Measurements from ENCODE around the gene RAB11FIP2. TPM values are rescaled to one million over a fixed set of nuclear protein-coding genes. Genes with fewer than 3 reads are reported as not detected.
"Not testable (repeated sequence)": the region's sequence is repeated elsewhere in the genome, so short reads cannot be mapped to it uniquely, and the experiment has no call there.

RAB11FIP2 gene
- 8.5 TPM for polyA plus RNA-seq (2013, experiment 1 of 2)
- polyA plus RNA-seq (2013, experiment 2 of 2): 11.8 TPM

DNA sequence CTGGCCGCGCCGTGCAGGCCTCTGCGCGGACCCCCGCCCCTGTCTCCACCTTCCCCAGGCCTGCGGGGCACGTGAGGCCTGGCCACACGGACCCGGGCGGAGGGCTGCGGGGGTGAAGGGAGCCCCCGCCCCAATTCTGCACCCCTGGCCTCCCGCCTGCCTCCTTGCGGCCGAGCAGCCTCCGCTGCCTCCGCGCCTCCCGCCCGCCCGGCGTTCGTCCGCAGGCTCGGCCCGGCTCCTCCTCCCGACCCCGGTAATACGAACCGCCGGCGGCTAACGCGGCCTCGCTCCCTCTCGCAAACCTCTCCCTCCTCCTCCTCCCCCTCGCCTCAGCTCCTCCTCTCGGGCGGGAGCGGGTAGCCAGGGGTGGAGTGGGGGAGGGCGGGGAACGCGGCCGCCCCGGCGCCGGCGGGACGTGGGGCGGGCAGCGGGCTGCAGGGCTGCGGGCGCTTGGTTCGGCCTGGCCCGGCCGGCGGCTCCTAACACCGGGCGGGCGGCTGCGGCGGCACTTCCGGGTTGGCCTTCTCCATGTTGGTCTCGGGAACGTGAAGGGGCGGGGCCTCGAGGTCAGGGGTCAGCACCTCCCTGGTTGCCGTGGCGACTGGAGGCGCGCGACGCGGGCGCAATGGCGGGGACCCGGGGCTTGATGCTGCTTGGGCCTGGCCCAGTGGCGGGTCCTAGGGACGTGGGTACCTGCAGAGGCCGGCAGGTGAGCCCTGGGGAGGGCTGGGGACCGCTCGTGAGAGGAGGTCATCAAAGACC lies at the start of gene RAB11FIP2:
TSS of gene RAB11FIP2 (minus strand) at position 547 of the 762 bp plus-strand sequence. CDS start 778 bp downstream, outside the sequence.
- H3K4me1 ChIP-seq (ENCODE audit: control insufficient read depth, insufficient read depth, low read length, poor library complexity, severe bottlenecking): no peaks in the 10 kb centered on the region
- H3K36me3 ChIP-seq (ENCODE audit: control insufficient read depth, insufficient read depth, low read length): no peaks in the 10 kb centered on the region
- 0% methylated on average over 42 to 51 of the region's 83 CpGs for WGBS, 2 experiments (ENCODE audit: insufficient coverage in 2 of 2)
- no peaks in the 10 kb centered on the region for H3K9me3 ChIP-seq (ENCODE audit: control insufficient read depth, low read length)
- H3K4me3 ChIP-seq (ENCODE audit: extremely low read depth, insufficient read depth, low read length, poor library complexity, severe bottlenecking): peak within 1 kb of the TSS; percentile 66
- H3K27ac ChIP-seq (ENCODE audit: low read depth, low read length, severe bottlenecking): peak within 1 kb of the TSS; percentile 94

GRCh38 chr10:118096022-118096421 lies 49.3 kb upstream of the RAB11FIP2 start:
- no CpG with 5 or more reads among the region's 1 CpG for WGBS, 2 experiments (ENCODE audit: insufficient coverage in 2 of 2)
- Histone ChIP-seq H3K4me1 (ENCODE audit: control insufficient read depth, insufficient read depth, low read length, poor library complexity, severe bottlenecking) (no peaks in the 10 kb centered on the region), H3K9me3 (ENCODE audit: control insufficient read depth, low read length) (no peaks in the 10 kb centered on the region), H3K4me3 (ENCODE audit: extremely low read depth, insufficient read depth, low read length, poor library complexity, severe bottlenecking) (no peak overlapping the region), H3K36me3 (ENCODE audit: control insufficient read depth, insufficient read depth, low read length) (no peaks in the 10 kb centered on the region), H3K27ac (ENCODE audit: low read depth, low read length, severe bottlenecking) (no peak overlapping the region)

DNA sequence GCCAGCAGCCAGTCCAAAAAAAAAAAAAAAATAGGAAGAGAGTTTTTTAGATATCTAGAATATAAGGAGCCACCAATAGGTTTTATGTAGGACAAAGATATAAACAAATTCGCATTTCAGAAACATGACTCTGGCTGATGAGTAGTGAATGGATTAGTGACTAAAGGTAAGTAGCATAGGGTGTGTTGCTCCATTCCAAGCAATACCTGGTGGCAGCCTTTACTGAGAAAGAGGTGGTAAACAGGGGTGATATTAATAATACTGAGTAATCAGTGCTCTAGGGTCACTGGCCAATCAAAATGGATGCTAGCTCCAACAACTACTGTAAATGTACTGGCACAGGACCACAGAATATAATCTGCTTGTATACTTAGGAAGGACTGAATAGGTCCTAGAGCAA lies 45.5 kb upstream of the RAB11FIP2 start:
- H3K9me3 ChIP-seq (ENCODE audit: control insufficient read depth, low read length): no peaks in the 10 kb centered on the region
- no peak overlapping the region for H3K4me3 ChIP-seq (ENCODE audit: extremely low read depth, insufficient read depth, low read length, poor library complexity, severe bottlenecking)
- no peak overlapping the region for H3K27ac ChIP-seq (ENCODE audit: low read depth, low read length, severe bottlenecking)
- WGBS, 2 experiments (ENCODE audit: insufficient coverage in 2 of 2): 100% methylated on average over 1 of the region's 1 CpG
- H3K4me1 ChIP-seq (ENCODE audit: control insufficient read depth, insufficient read depth, low read length, poor library complexity, severe bottlenecking): no peaks in the 10 kb centered on the region
- H3K36me3 ChIP-seq (ENCODE audit: control insufficient read depth, insufficient read depth, low read length): no peaks in the 10 kb centered on the region

DNA sequence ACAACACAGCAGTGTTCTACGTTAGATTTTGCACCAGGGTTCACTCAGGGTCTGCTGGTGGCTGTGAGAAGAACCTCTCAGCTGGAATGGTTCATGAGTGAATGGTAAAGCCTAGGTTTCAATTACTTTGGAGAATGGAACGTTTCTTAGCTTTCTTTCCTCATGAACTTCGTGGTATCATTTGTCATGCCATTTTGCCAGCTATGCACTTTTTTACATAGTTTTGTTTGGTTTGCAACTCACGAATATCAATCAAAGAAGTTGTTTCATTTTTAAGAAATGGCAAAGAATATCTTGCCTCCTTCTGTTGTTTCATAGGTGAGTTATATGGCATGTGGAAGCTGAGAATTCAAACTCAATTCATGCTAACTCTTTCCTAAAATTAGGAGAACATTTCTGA lies 34.1 kb upstream of the RAB11FIP2 start:
- Histone ChIP-seq H3K27ac (ENCODE audit: low read depth, low read length, severe bottlenecking) (no peak overlapping the region), H3K36me3 (ENCODE audit: control insufficient read depth, insufficient read depth, low read length) (no peaks in the 10 kb centered on the region), H3K4me3 (ENCODE audit: extremely low read depth, insufficient read depth, low read length, poor library complexity, severe bottlenecking) (no peak overlapping the region), H3K9me3 (ENCODE audit: control insufficient read depth, low read length) (no peaks in the 10 kb centered on the region), H3K4me1 (ENCODE audit: control insufficient read depth, insufficient read depth, low read length, poor library complexity, severe bottlenecking) (no peaks in the 10 kb centered on the region)
- 85 to 86% methylated on average over 3 to 4 of the region's 4 CpGs for WGBS, 2 experiments (ENCODE audit: insufficient coverage in 2 of 2)

DNA sequence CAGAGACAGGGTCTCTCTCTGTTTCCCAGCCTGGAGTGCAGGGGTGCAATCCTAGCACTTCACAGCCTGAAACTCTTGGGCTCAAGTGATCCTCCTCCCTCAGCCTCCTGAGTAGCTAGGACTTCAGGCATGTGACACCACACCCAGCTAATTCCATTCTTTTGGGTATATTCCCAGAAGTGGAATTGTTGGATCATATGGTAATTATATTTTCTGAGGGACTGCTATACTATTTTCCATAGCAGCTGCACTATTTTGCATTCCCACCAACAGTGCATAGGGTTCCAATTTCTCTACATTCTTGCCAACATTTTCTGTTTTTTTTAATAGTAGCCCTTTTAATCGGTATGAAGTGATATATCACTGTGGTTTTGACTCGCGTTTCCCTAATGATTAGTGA lies 30.0 kb upstream of the RAB11FIP2 start:
- Histone ChIP-seq H3K9me3 (ENCODE audit: control insufficient read depth, low read length) (no peaks in the 10 kb centered on the region), H3K36me3 (ENCODE audit: control insufficient read depth, insufficient read depth, low read length) (no peaks in the 10 kb centered on the region), H3K4me1 (ENCODE audit: control insufficient read depth, insufficient read depth, low read length, poor library complexity, severe bottlenecking) (no peaks in the 10 kb centered on the region), H3K4me3 (ENCODE audit: extremely low read depth, insufficient read depth, low read length, poor library complexity, severe bottlenecking) (no peak overlapping the region), H3K27ac (ENCODE audit: low read depth, low read length, severe bottlenecking) (no peak overlapping the region)
- WGBS, 2 experiments (ENCODE audit: insufficient coverage in 2 of 2): 100% methylated on average over 3 of the region's 3 CpGs; no CpG with 5 or more reads in 1 of the 2 experiments

- Histone ChIP-seq H3K9me3 (ENCODE audit: control insufficient read depth, low read length) (no peaks in the 10 kb centered on the region), H3K36me3 (ENCODE audit: control insufficient read depth, insufficient read depth, low read length) (no peaks in the 10 kb centered on the region), H3K4me1 (ENCODE audit: control insufficient read depth, insufficient read depth, low read length, poor library complexity, severe bottlenecking) (no peaks in the 10 kb centered on the region), H3K4me3 (ENCODE audit: extremely low read depth, insufficient read depth, low read length, poor library complexity, severe bottlenecking) (no peak overlapping the region), H3K27ac (ENCODE audit: low read depth, low read length, severe bottlenecking) (no peak overlapping the region)
- 67% methylated on average over 1 of the region's 1 CpG; no CpG with 5 or more reads in 1 of the 2 experiments for WGBS, 2 experiments (ENCODE audit: insufficient coverage in 2 of 2)
These were observed 26.1 kb upstream of the RAB11FIP2 start for GRCh38 chr10:118072840-118073239.

- H3K9me3 ChIP-seq (ENCODE audit: control insufficient read depth, low read length); H3K4me1 ChIP-seq (ENCODE audit: control insufficient read depth, insufficient read depth, low read length, poor library complexity, severe bottlenecking); H3K36me3 ChIP-seq (ENCODE audit: control insufficient read depth, insufficient read depth, low read length); H3K4me3 ChIP-seq (ENCODE audit: extremely low read depth, insufficient read depth, low read length, poor library complexity, severe bottlenecking); H3K27ac ChIP-seq (ENCODE audit: low read depth, low read length, severe bottlenecking): not testable (repeated sequence)
- WGBS, 2 experiments (ENCODE audit: insufficient coverage in 2 of 2): no CpG with 5 or more reads among the region's 1 CpG
These were observed 20.6 kb upstream of the RAB11FIP2 start for GRCh38 chr10:118067389-118067788.

DNA sequence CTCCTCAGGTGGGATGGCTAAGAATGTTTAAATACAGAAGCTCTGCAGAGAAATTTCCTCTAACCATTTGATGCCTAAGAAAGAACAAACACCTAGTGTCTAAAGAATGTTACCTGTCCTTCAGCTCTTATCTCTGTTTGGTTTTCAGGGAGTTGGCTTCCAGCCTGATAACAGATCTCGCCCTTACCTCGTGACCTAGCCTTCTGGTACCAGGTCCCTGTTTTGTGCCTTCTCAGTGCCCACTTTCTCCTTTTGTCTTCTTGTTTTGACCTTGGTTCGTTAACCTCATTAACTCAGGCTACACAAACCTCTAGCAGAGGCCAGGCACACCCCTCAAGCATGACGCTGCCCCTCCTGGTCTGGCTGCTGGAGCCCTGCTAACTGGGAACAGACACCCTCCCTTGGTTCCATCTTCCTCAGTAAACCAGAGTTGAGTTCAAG lies 16.1 kb upstream of the RAB11FIP2 start:
- Histone ChIP-seq H3K4me3 (ENCODE audit: extremely low read depth, insufficient read depth, low read length, poor library complexity, severe bottlenecking) (no peak overlapping the region), H3K4me1 (ENCODE audit: control insufficient read depth, insufficient read depth, low read length, poor library complexity, severe bottlenecking) (no peaks in the 10 kb centered on the region), H3K9me3 (ENCODE audit: control insufficient read depth, low read length) (no peaks in the 10 kb centered on the region), H3K36me3 (ENCODE audit: control insufficient read depth, insufficient read depth, low read length) (no peaks in the 10 kb centered on the region), H3K27ac (ENCODE audit: low read depth, low read length, severe bottlenecking) (no peak overlapping the region)
- 84 to 94% methylated on average over 2 to 4 of the region's 4 CpGs for WGBS, 2 experiments (ENCODE audit: insufficient coverage in 2 of 2)

DNA sequence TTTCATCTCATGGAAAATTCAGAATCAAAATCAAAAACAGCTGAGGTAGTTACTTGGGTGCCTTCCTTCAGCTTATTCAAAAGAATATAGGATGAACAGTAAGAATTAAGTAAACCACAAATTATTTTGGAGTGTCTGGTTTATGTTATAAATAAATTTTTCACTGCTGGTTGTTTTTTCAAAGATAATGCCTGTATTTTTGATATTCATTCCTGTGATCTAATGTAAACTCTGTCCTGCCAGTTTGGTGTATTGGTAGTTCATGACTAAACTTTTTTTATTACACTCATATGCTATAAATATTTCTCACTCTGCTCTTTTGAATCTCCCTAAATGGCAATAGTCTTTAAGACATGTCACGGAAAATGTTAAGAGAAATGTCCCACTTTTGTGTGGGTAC lies 11.6 kb upstream of the RAB11FIP2 start:
- Histone ChIP-seq H3K36me3 (ENCODE audit: control insufficient read depth, insufficient read depth, low read length) (no peaks in the 10 kb centered on the region), H3K27ac (ENCODE audit: low read depth, low read length, severe bottlenecking) (no peak overlapping the region), H3K4me1 (ENCODE audit: control insufficient read depth, insufficient read depth, low read length, poor library complexity, severe bottlenecking) (no peaks in the 10 kb centered on the region), H3K4me3 (ENCODE audit: extremely low read depth, insufficient read depth, low read length, poor library complexity, severe bottlenecking) (no peak overlapping the region), H3K9me3 (ENCODE audit: control insufficient read depth, low read length) (no peaks in the 10 kb centered on the region)
- WGBS, 2 experiments (ENCODE audit: insufficient coverage in 2 of 2): no CpG with 5 or more reads among the region's 1 CpG

DNA sequence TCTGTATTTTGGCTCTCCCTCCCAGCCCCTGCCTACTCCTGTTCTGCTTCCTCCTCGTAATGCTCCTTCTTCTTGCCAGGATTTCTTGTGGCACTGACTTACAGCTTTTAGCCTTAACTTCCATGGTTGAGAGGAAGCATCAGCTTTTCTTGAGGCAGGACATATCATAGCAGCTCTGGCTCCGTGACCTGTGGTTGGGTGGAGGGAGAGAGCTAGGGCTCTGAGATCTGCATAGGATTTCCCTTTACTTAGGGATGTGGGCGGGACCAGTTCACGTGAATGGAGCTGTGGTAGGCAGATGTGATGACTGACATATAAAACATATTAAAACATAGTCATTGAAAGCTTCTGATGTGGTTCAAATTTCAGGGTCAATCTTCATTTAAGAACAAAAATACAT lies 10.6 kb upstream of the RAB11FIP2 start:
- H3K36me3 ChIP-seq (ENCODE audit: control insufficient read depth, insufficient read depth, low read length): no peaks in the 10 kb centered on the region
- no peaks in the 10 kb centered on the region for H3K9me3 ChIP-seq (ENCODE audit: control insufficient read depth, low read length)
- H3K27ac ChIP-seq (ENCODE audit: low read depth, low read length, severe bottlenecking): no peak overlapping the region
- no peak overlapping the region for H3K4me3 ChIP-seq (ENCODE audit: extremely low read depth, insufficient read depth, low read length, poor library complexity, severe bottlenecking)
- H3K4me1 ChIP-seq (ENCODE audit: control insufficient read depth, insufficient read depth, low read length, poor library complexity, severe bottlenecking): no peaks in the 10 kb centered on the region
- 63 to 79% methylated on average over 1 to 2 of the region's 4 CpGs for WGBS, 2 experiments (ENCODE audit: insufficient coverage in 2 of 2)

- Histone ChIP-seq H3K4me1 (ENCODE audit: control insufficient read depth, insufficient read depth, low read length, poor library complexity, severe bottlenecking) (no peaks in the 10 kb centered on the region), H3K27ac (ENCODE audit: low read depth, low read length, severe bottlenecking) (no peak overlapping the region), H3K36me3 (ENCODE audit: control insufficient read depth, insufficient read depth, low read length) (no peaks in the 10 kb centered on the region), H3K9me3 (ENCODE audit: control insufficient read depth, low read length) (no peaks in the 10 kb centered on the region), H3K4me3 (ENCODE audit: extremely low read depth, insufficient read depth, low read length, poor library complexity, severe bottlenecking) (no peak overlapping the region)
- WGBS, 2 experiments (ENCODE audit: insufficient coverage in 2 of 2): 100% methylated on average over 1 of the region's 2 CpGs; no CpG with 5 or more reads in 1 of the 2 experiments
These were observed 7.6 kb upstream of the RAB11FIP2 start for GRCh38 chr10:118054383-118054782.
